Urinary bladder (tissue), 4 donors: Measurements from ENCODE around the gene TMEM88. TPM values are rescaled to one million over a fixed set of nuclear protein-coding genes. Genes with fewer than 3 reads are reported as not detected.

Experiments used
- DNase-seq: peaks from one replicate; pipeline ENCODE4 v3.0.0-alpha.2; 2015; ENCODE audit errors: extremely low spot score
- H3K27ac ChIP-seq: one replicate; pipeline ENCODE4 v1.5.1; 2013; ENCODE audit warnings: low read depth, mild to moderate bottlenecking, moderate library complexity
- H3K36me3 ChIP-seq: one replicate; pipeline ENCODE4 v1.6.1; 2013; ENCODE audit warnings: mild to moderate bottlenecking, moderate library complexity; ENCODE audit not compliant: insufficient read depth
- H3K4me1 ChIP-seq: one replicate; pipeline ENCODE4 v1.6.1; 2013; ENCODE audit warnings: mild to moderate bottlenecking, moderate library complexity; ENCODE audit not compliant: insufficient read depth
- H3K4me3 ChIP-seq: one replicate; pipeline ENCODE4 v1.5.1; 2013; ENCODE audit warnings: low read depth, low read length
- WGBS: extraction: QIAGEN DNeasy Blood & Tissue Kit; methylation state at CpG from one replicate; pipeline ENCODE4 v1.1.7; 2013; 5-methylcytosine and 5-hydroxymethylcytosine counted together
- polyA plus RNA-seq: library from polyadenylated mRNA; stranded (reverse); fragments of 200-250 nt; gene quantifications from one replicate; pipeline ENCODE4 v1.2.3, GENCODE V29; 2013
- total RNA-seq: library from RNA; depleted of rRNA; stranded (reverse); fragments of >200 nt; gene quantifications from one replicate; pipeline ENCODE4 v1.2.3, GENCODE V29; 2014
- donor health status: healthy with polysubstance abuse.
- donor health status: healthy.

The TMEM88 gene
- total and polyA plus RNA-seq, 2 donors, result 8.1 to 37.0 TPM

- no peak overlapping the region for H3K4me3 ChIP-seq
- WGBS, result 33% methylated on average over 6 of the region's 6 CpGs
- H3K36me3 ChIP-seq, result peaks cover 7% of the 10 kb centered on the region
- DNase-seq, result no peak
- H3K27ac ChIP-seq, result no peak overlapping the region
- no peaks in the 10 kb centered on the region for H3K4me1 ChIP-seq
Observed at GRCh38 chr17:7897773-7898172, 42.9 kb downstream of the TMEM88 start.

- Histone ChIP-seq H3K27ac (no peak overlapping the region), H3K4me1 (no peaks in the 10 kb centered on the region), H3K36me3 (peaks cover 12% of the 10 kb centered on the region), H3K4me3 (no peak overlapping the region)
- WGBS, result 76% methylated on average over 22 of the region's 22 CpGs
- no peak for DNase-seq
Observed at GRCh38 chr17:7903154-7904103, 48.6 kb downstream of the TMEM88 start.

Other genes starting within 250 kb of the TMEM88 start
- 26.2 TPM for gene FXR2, start 240.2 kb upstream of the TMEM88 start, total RNA-seq
- gene FXR2, start 240.2 kb upstream of the TMEM88 start, polyA plus RNA-seq, result 38.5 TPM
- gene SAT2, start 227.2 kb upstream of the TMEM88 start, total RNA-seq, result 24.8 TPM
- gene SAT2, start 227.2 kb upstream of the TMEM88 start, polyA plus RNA-seq, result 116 TPM
- 0.32 TPM for gene SHBG, start 224.9 kb upstream of the TMEM88 start, total RNA-seq
- gene SHBG, start 224.9 kb upstream of the TMEM88 start, polyA plus RNA-seq, result 0.22 TPM
- gene ATP1B2, start 204.1 kb upstream of the TMEM88 start, total RNA-seq, result 4.9 TPM
- gene ATP1B2, start 204.1 kb upstream of the TMEM88 start, polyA plus RNA-seq, result 6.4 TPM
- 17.9 TPM for gene TP53, start 167.6 kb upstream of the TMEM88 start, total RNA-seq
- gene TP53, start 167.6 kb upstream of the TMEM88 start, polyA plus RNA-seq, result 31.8 TPM
- gene WRAP53, start 166.6 kb upstream of the TMEM88 start, total RNA-seq, result 4.1 TPM
- gene WRAP53, start 166.6 kb upstream of the TMEM88 start, polyA plus RNA-seq, result 7.7 TPM
- gene EFNB3, start 149.9 kb upstream of the TMEM88 start, total RNA-seq, result 3.3 TPM
- gene EFNB3, start 149.9 kb upstream of the TMEM88 start, polyA plus RNA-seq, result 0.86 TPM
- gene DNAH2, start 137.3 kb upstream of the TMEM88 start, total RNA-seq, result 0.11 TPM
- 0.16 TPM for gene DNAH2, start 137.3 kb upstream of the TMEM88 start, polyA plus RNA-seq
- 7.9 TPM for gene KDM6B, start 20.8 kb upstream of the TMEM88 start, total RNA-seq
- 17.3 TPM for gene KDM6B, start 20.8 kb upstream of the TMEM88 start, polyA plus RNA-seq
- gene NAA38, start 2.5 kb downstream of the TMEM88 start, total RNA-seq, result 44.4 TPM
- gene NAA38, start 2.5 kb downstream of the TMEM88 start, polyA plus RNA-seq, result 110 TPM
- gene CYB5D1, start 2.9 kb downstream of the TMEM88 start, total RNA-seq, result 6.9 TPM
- gene CYB5D1, start 2.9 kb downstream of the TMEM88 start, polyA plus RNA-seq, result 12.5 TPM
- gene CHD3, start 33.7 kb downstream of the TMEM88 start, total RNA-seq, result 84.8 TPM
- 109 TPM for gene CHD3, start 33.7 kb downstream of the TMEM88 start, polyA plus RNA-seq
- gene RNF227, start 61.2 kb downstream of the TMEM88 start, total RNA-seq, result 4.2 TPM
- gene RNF227, start 61.2 kb downstream of the TMEM88 start, polyA plus RNA-seq, result 3.8 TPM
- gene KCNAB3, start 74.8 kb downstream of the TMEM88 start, total RNA-seq, result 2.3 TPM
- 1.3 TPM for gene KCNAB3, start 74.8 kb downstream of the TMEM88 start, polyA plus RNA-seq
- 19.9 TPM for gene TRAPPC1, start 76.9 kb downstream of the TMEM88 start, total RNA-seq
- 137 TPM for gene TRAPPC1, start 76.9 kb downstream of the TMEM88 start, polyA plus RNA-seq
- gene CNTROB, start 77.1 kb downstream of the TMEM88 start, total RNA-seq, result 23.8 TPM
- gene CNTROB, start 77.1 kb downstream of the TMEM88 start, polyA plus RNA-seq, result 24.7 TPM
- not detected for gene GUCY2D, start 147.5 kb downstream of the TMEM88 start, total RNA-seq
- not detected for gene GUCY2D, start 147.5 kb downstream of the TMEM88 start, polyA plus RNA-seq
- gene ALOX15B, start 184.0 kb downstream of the TMEM88 start, total RNA-seq, result not detected
- 5.6 TPM for gene ALOX15B, start 184.0 kb downstream of the TMEM88 start, polyA plus RNA-seq
- gene ALOX12B, start 232.7 kb downstream of the TMEM88 start, total RNA-seq, result 0.11 TPM
- gene ALOX12B, start 232.7 kb downstream of the TMEM88 start, polyA plus RNA-seq, result not detected